Activated T-helper 1 cell treated with anti-CD3 and anti-CD28 coated beads, Interleukin-12 subunit alpha, Interleukin-12 subunit beta, Interleukin-2, Interleukin-4 antibody, amounts not matched to agents 30 ng/mL and 10 ng/mL and 1 ng/mL, durations not matched to agents 14 hours and 24 hours and 36 hours (primary cell): Measurements from ENCODE around the gene PNLIP. TPM values are rescaled to one million over a fixed set of nuclear protein-coding genes. Genes with fewer than 3 reads are reported as not detected.

Source experiments
- DNase-seq: peaks from one replicate; pipeline ENCODE4 v3.0.0; 2021; ENCODE audit warnings: low spot score
- H3K27ac Mint-ChIP-seq: one replicate; pipeline ENCODE4 v1.8.0; 2021; ENCODE audit warnings: mild to moderate bottlenecking, mixed read lengths
- H3K27me3 Mint-ChIP-seq: one replicate; pipeline ENCODE4 v1.8.0; 2022; ENCODE audit warnings: mild to moderate bottlenecking, moderate library complexity, mixed read lengths; ENCODE audit not compliant: insufficient read depth
- H3K36me3 Mint-ChIP-seq: one replicate; pipeline ENCODE4 v1.8.0; 2021; ENCODE audit warnings: low read depth, mixed read lengths
- H3K4me1 Mint-ChIP-seq: one replicate; pipeline ENCODE4 v1.8.0; 2021; ENCODE audit warnings: low read depth, mixed read lengths
- H3K4me3 Mint-ChIP-seq: one replicate; pipeline ENCODE4 v1.8.0; 2021; ENCODE audit warnings: mild to moderate bottlenecking, moderate library complexity, mixed read lengths
- H3K9me3 Mint-ChIP-seq: one replicate; pipeline ENCODE4 v1.8.0; 2021; ENCODE audit warnings: mixed read lengths
- intact Hi-C: fragments of 100-400 bp; cut with micrococcal nuclease; formaldehyde crosslinking; loops from one replicate; pipeline ENCODE4 v1.15.1; 2024
- total RNA-seq: library from RNA; stranded (reverse); gene quantifications from 2 replicates; pipeline ENCODE4 v1.2.3, GENCODE V29; 2022

PNLIP gene
- total RNA-seq, 1 donor from 2014 or later: not detected

GRCh38 chr10:116590590-116591444 is 45.1 kb downstream of the PNLIP start, which contains the start of gene PNLIPRP1:
TSS of gene PNLIPRP1 (plus strand) at chr10:116590959. CDS start at chr10:116591130, 171 bp downstream.
- Mint-ChIP-seq H3K36me3 (no peaks in the 10 kb centered on the region), H3K27me3 (no peaks in the 10 kb centered on the region), H3K4me3 (no peak within 1 kb of the TSS), H3K4me1 (no peaks in the 10 kb centered on the region), H3K27ac (no peak within 1 kb of the TSS), H3K9me3 (no peaks in the 10 kb centered on the region)
- intact Hi-C loops: no loop called here
- DNase-seq: no peak

GRCh38 chr10:116593139-116593740 is 47.5 kb downstream of the PNLIP start:
- no peaks in the 10 kb centered on the region for H3K36me3 Mint-ChIP-seq
- H3K4me1 Mint-ChIP-seq: no peaks in the 10 kb centered on the region
- no peak overlapping the region for H3K4me3 Mint-ChIP-seq
- no peak overlapping the region for H3K27ac Mint-ChIP-seq
- H3K9me3 Mint-ChIP-seq: no peaks in the 10 kb centered on the region
- H3K27me3 Mint-ChIP-seq: no peaks in the 10 kb centered on the region
- no peak for DNase-seq
- intact Hi-C loops: no loop called here

- Mint-ChIP-seq H3K4me3 (no peak overlapping the region), H3K27me3 (no peaks in the 10 kb centered on the region), H3K27ac (no peak overlapping the region), H3K9me3 (no peaks in the 10 kb centered on the region), H3K4me1 (no peaks in the 10 kb centered on the region), H3K36me3 (no peaks in the 10 kb centered on the region)
- intact Hi-C loops: no loop called here
- DNase-seq: no peak
Measured at GRCh38 chr10:116594525-116595035, 48.8 kb downstream of the PNLIP start.

- Mint-ChIP-seq H3K27ac (no peak overlapping the region), H3K9me3 (no peaks in the 10 kb centered on the region), H3K36me3 (no peaks in the 10 kb centered on the region), H3K27me3 (no peaks in the 10 kb centered on the region), H3K4me1 (no peaks in the 10 kb centered on the region), H3K4me3 (no peak overlapping the region)
- intact Hi-C loops: no loop called here
- no peak for DNase-seq
Measured at GRCh38 chr10:116596062-116596461, 50.3 kb downstream of the PNLIP start.

- H3K27ac Mint-ChIP-seq: no peak overlapping the region
- H3K27me3 Mint-ChIP-seq: no peaks in the 10 kb centered on the region
- intact Hi-C loops: no loop called here
- no peak overlapping the region for H3K4me3 Mint-ChIP-seq
- H3K4me1 Mint-ChIP-seq: no peaks in the 10 kb centered on the region
- H3K36me3 Mint-ChIP-seq: no peaks in the 10 kb centered on the region
- no peak for DNase-seq
- H3K9me3 Mint-ChIP-seq: no peaks in the 10 kb centered on the region
Measured at GRCh38 chr10:116597543-116597942, 51.8 kb downstream of the PNLIP start.

- intact Hi-C loops: no loop called here
- Mint-ChIP-seq H3K27me3 (no peaks in the 10 kb centered on the region), H3K9me3 (no peaks in the 10 kb centered on the region), H3K4me3 (no peak overlapping the region), H3K36me3 (no peaks in the 10 kb centered on the region), H3K27ac (no peak overlapping the region), H3K4me1 (no peaks in the 10 kb centered on the region)
- no peak for DNase-seq
Measured at GRCh38 chr10:116598329-116598728, 52.6 kb downstream of the PNLIP start.

- H3K4me1 Mint-ChIP-seq: no peaks in the 10 kb centered on the region
- DNase-seq: no peak
- H3K36me3 Mint-ChIP-seq: no peaks in the 10 kb centered on the region
- H3K27me3 Mint-ChIP-seq: no peaks in the 10 kb centered on the region
- no peaks in the 10 kb centered on the region for H3K9me3 Mint-ChIP-seq
- no peak overlapping the region for H3K4me3 Mint-ChIP-seq
- intact Hi-C loops: no loop called here
- H3K27ac Mint-ChIP-seq: no peak overlapping the region
Measured at GRCh38 chr10:116599991-116600390, 54.3 kb downstream of the PNLIP start.

- intact Hi-C loops: no loop called here
- no peaks in the 10 kb centered on the region for H3K9me3 Mint-ChIP-seq
- no peak for DNase-seq
- H3K36me3 Mint-ChIP-seq: no peaks in the 10 kb centered on the region
- no peaks in the 10 kb centered on the region for H3K27me3 Mint-ChIP-seq
- H3K4me3 Mint-ChIP-seq: no peak overlapping the region
- H3K27ac Mint-ChIP-seq: no peak overlapping the region
- H3K4me1 Mint-ChIP-seq: no peaks in the 10 kb centered on the region
Measured at GRCh38 chr10:116602648-116603400, 57.1 kb downstream of the PNLIP start.

- Mint-ChIP-seq H3K36me3 (no peaks in the 10 kb centered on the region), H3K27ac (no peak overlapping the region), H3K9me3 (no peaks in the 10 kb centered on the region), H3K4me1 (no peaks in the 10 kb centered on the region), H3K4me3 (no peak overlapping the region), H3K27me3 (no peaks in the 10 kb centered on the region)
- intact Hi-C loops: no loop called here
- DNase-seq: no peak
Measured at GRCh38 chr10:116606061-116606483, 60.3 kb downstream of the PNLIP start.

GRCh38 chr10:116607336-116607735 is 61.6 kb downstream of the PNLIP start:
- intact Hi-C loops: no loop called here
- H3K36me3 Mint-ChIP-seq: no peaks in the 10 kb centered on the region
- H3K4me1 Mint-ChIP-seq: no peaks in the 10 kb centered on the region
- H3K9me3 Mint-ChIP-seq: no peaks in the 10 kb centered on the region
- no peak for DNase-seq
- no peak overlapping the region for H3K4me3 Mint-ChIP-seq
- no peak overlapping the region for H3K27ac Mint-ChIP-seq
- H3K27me3 Mint-ChIP-seq: no peaks in the 10 kb centered on the region

- H3K27me3 Mint-ChIP-seq: no peaks in the 10 kb centered on the region
- H3K9me3 Mint-ChIP-seq: no peaks in the 10 kb centered on the region
- intact Hi-C loops: no loop called here
- H3K27ac Mint-ChIP-seq: no peak overlapping the region
- H3K36me3 Mint-ChIP-seq: no peaks in the 10 kb centered on the region
- no peak for DNase-seq
- no peaks in the 10 kb centered on the region for H3K4me1 Mint-ChIP-seq
- H3K4me3 Mint-ChIP-seq: no peak overlapping the region
Measured at GRCh38 chr10:116608686-116609594, 63.2 kb downstream of the PNLIP start.

GRCh38 chr10:116610443-116611152 is 64.9 kb downstream of the PNLIP start:
- H3K4me1 Mint-ChIP-seq: no peaks in the 10 kb centered on the region
- H3K36me3 Mint-ChIP-seq: no peaks in the 10 kb centered on the region
- intact Hi-C loops: no loop called here
- no peak overlapping the region for H3K4me3 Mint-ChIP-seq
- H3K27ac Mint-ChIP-seq: no peak overlapping the region
- no peaks in the 10 kb centered on the region for H3K27me3 Mint-ChIP-seq
- H3K9me3 Mint-ChIP-seq: no peaks in the 10 kb centered on the region
- no peak for DNase-seq
